Measurements from ENCODE around the gene MSLN. TPM values are rescaled to one million over a fixed set of nuclear protein-coding genes. Genes with fewer than 3 reads are reported as not detected.

Gene MSLN
- total and polyA plus RNA-seq, 2 of the 13 experiments (the other 11 are each of a cell fraction or from before 2014, with no cell fraction given): 2.0 to 2.3 TPM

- Histone ChIP-seq H2AFZ (ENCODE audit: low read length) (no peak within 1 kb of the TSS), H3K4me3 (replicated peaks in 1 of 3; ENCODE audit: insufficient read depth in 1 of 3, low read depth in 2 of 3, low read length in 3 of 3) (peak within 1 kb of the TSS; percentile 58 to 77 (median 66); a peak in 5 of 6 replicates), H3K9me3 (ENCODE audit: low read length) (no peaks in the 10 kb centered on the region), H3K36me3 (replicated peaks in 1 of 2; ENCODE audit: control insufficient read depth in 1 of 2, insufficient read depth in 2 of 2, low read length in 2 of 2) (no peaks in the 10 kb centered on the region), H3K27me3 (ENCODE audit: control insufficient read depth in 1 of 2, insufficient read depth in 2 of 2, low read length in 2 of 2) (peaks cover 0 to 16% of the 10 kb centered on the region in 2 experiments; a peak in 3 of 5 replicates), H3K4me2 (ENCODE audit: low read depth, low read length) (peak within 1 kb of the TSS; percentile 92), H3K9ac (ENCODE audit: insufficient read depth, low read depth, low read length) (peak within 1 kb of the TSS; percentile 54), H3K27ac (ENCODE audit: extremely low read length, insufficient read depth, low read length) (peak within 1 kb of the TSS; percentile 45), H3K79me2 (ENCODE audit: insufficient read depth, low read length) (peaks cover 3% of the 10 kb centered on the region), H3K4me1 (ENCODE audit: insufficient read depth, low read length) (peaks cover 45% of the 10 kb centered on the region), H4K20me1 (ENCODE audit: insufficient read depth, low read length) (peaks cover 5% of the 10 kb centered on the region)
- ChIA-PET CTCF (ENCODE audit: low intra/inter-chr PET ratio, low total read pairs) (no interaction called here), POLR2A (interaction anchor here (1.0 to 2.4 kb wide), 9 partner anchors 13 to 73 kb away, joined by 3 to 12 read pairs (median 3); partner anchors contain the start of genes CHTF18, CIAO3, HAGHL and MSLN)
- 58% methylated on average over 4 of the region's 108 CpGs for WGBS (ENCODE audit: low lambda C conversion rate)
- DNase-seq (ENCODE audit: low spot score): peak; percentile 61
- intact Hi-C loops (cut with micrococcal nuclease; ENCODE audit: unreplicated experiment) (no loop called here), in situ Hi-C loops (cut with HindIII; ENCODE audit: extremely low pct_ligation_motif_present, low pct_unique_long_range_greater_than_20kb) (loop anchor here (5.0 kb wide), 1 partner anchor 72 kb away; the partner anchor contains the start of genes CHTF18 and RPUSD1)
- peak; percentile 54 for ATAC-seq
- no TSS peak for BruUV-seq (replicated peaks)
- FAIRE-seq: no peak
- TF ChIP-seq KDM5B (CRISPR knock-in tag; IDR thresholded peaks at IDR 0.05; ENCODE audit: borderline replicate concordance): 0 out of 2 replicates have a peak, but pooled peaks have one; percentile 34
- TF ChIP-seq GZF1 (CRISPR knock-in tag; IDR thresholded peaks at IDR 0.05): peak; percentile 81; the same call in 1 of the 2 replicates
- 0 out of 2 replicates have a peak, but pooled peaks have one; percentile 34 for TF ChIP-seq ZNF772 (CRISPR knock-in tag; IDR thresholded peaks at IDR 0.05)
- TF ChIP-seq ZNF747 (CRISPR knock-in tag; IDR thresholded peaks at IDR 0.05; ENCODE audit: borderline replicate concordance): 0 out of 2 replicates have a peak, but pooled peaks have one; percentile 29
- peak; percentile 60 for TF ChIP-seq ZNF883 (CRISPR knock-in tag; IDR thresholded peaks at IDR 0.05; ENCODE audit: not compliant biosample characterization)
- no peak for TF ChIP-seq MAZ (IDR thresholded peaks at IDR 0.05; ENCODE audit: borderline replicate concordance, low read depth, low read length)
- TF ChIP-seq MAZ (CRISPR knock-in tag; IDR thresholded peaks at IDR 0.05; ENCODE audit: low read depth): peak; percentile 47; the same call in 1 of the 2 replicates
- TF ChIP-seq SP4 (CRISPR knock-in tag; IDR thresholded peaks at IDR 0.05): peak; percentile 79
- peak; percentile 61; the same call in 1 of the 2 replicates for TF ChIP-seq KDM2A (CRISPR knock-in tag; IDR thresholded peaks at IDR 0.05; ENCODE audit: borderline replicate concordance, low read depth)
- peak; percentile 43; the same call in 1 of the 2 replicates for TF ChIP-seq ZNF225 (CRISPR knock-in tag; IDR thresholded peaks at IDR 0.05)
- no peak for TF ChIP-seq SOX13 (IDR thresholded peaks at IDR 0.05)
- TF ChIP-seq SOX13 (CRISPR knock-in tag; conservative IDR thresholded peaks at IDR 0.05 in 1 of 2, IDR thresholded peaks at IDR 0.05 in 1 of 2): 0 out of 4 replicates have a peak, but pooled peaks of 1 of the 2 experiments have one; percentile 6
- TF ChIP-seq SALL2 (CRISPR knock-in tag; IDR thresholded peaks at IDR 0.05): peak; percentile 43; the same call in 1 of the 2 replicates
- 0 out of 2 replicates have a peak, but pooled peaks have one; percentile 37 for TF ChIP-seq ZNF782 (CRISPR knock-in tag; IDR thresholded peaks at IDR 0.05; ENCODE audit: borderline replicate concordance)
- no peak for TF ChIP-seq NKX3-1 (CRISPR knock-in tag; IDR thresholded peaks at IDR 0.05)
- TF ChIP-seq RBAK (CRISPR knock-in tag; IDR thresholded peaks at IDR 0.05): no peak
- TF ChIP-seq MYPOP (CRISPR knock-in tag; IDR thresholded peaks at IDR 0.05): peak; percentile 48; the same call in 1 of the 2 replicates
- TF ChIP-seq, protein P1, sequence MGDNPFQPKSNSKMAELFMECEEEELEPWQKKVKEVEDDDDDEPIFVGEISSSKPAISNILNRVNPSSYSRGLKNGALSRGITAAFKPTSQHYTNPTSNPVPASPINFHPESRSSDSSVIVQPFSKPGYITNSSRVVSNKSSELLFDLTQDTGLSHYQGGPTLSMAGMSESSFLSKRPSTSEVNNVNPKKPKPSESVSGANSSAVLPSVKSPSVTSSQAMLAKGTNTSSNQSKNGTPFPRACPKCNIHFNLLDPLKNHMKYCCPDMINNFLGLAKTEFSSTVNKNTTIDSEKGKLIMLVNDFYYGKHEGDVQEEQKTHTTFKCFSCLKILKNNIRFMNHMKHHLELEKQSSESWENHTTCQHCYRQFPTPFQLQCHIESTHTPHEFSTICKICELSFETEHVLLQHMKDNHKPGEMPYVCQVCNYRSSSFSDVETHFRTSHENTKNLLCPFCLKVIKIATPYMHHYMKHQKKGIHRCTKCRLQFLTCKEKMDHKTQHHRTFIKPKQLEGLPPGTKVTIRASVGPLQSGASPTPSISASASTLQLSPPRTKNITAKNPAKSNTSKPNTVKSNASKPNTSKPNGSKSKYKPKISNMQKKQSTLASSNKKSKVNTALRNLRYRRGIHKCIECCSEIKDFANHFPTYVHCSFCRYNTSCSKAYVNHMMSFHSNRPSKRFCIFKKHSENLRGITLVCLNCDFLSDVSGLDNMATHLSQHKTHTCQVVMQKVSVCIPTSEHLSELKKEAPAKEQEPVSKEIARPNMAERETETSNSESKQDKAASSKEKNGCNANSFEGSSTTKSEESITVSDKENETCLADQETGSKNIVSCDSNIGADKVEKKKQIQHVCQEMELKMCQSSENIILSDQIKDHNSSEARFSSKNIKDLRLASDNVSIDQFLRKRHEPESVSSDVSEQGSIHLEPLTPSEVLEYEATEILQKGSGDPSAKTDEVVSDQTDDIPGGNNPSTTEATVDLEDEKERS (CRISPR knock-in tag; IDR thresholded peaks at IDR 0.05): peak; percentile 45; the same call in 1 of the 2 replicates
- peak; percentile 58; the same call in 1 of the 2 replicates for TF ChIP-seq CCDC6 (CRISPR knock-in tag; IDR thresholded peaks at IDR 0.05)
Observed at GRCh38 chr16:714558-715476, 45.7 kb upstream of the MSLN start, which contains the start of gene METRN. METRN (plus strand) TSS chr16:715118; CDS start chr16:715290, 172 bp downstream.

All from HepG2 (cell line).